NCI-H2196 treated with DMSO at 0.1 percent for 48 hours (cell line): ENCODE measurements around the gene EPHA10.
"Not testable (repeated sequence)": the region's sequence is repeated elsewhere in the genome, so short reads cannot be mapped to it uniquely, and the experiment has no call there.

Experiments used
- DNase-seq: peaks from one replicate; lab custom pipeline; 2025; ENCODE audit not compliant: unreplicated experiment; lab: John Stamatoyannopoulos, UW

EPHA10 gene

DNA sequence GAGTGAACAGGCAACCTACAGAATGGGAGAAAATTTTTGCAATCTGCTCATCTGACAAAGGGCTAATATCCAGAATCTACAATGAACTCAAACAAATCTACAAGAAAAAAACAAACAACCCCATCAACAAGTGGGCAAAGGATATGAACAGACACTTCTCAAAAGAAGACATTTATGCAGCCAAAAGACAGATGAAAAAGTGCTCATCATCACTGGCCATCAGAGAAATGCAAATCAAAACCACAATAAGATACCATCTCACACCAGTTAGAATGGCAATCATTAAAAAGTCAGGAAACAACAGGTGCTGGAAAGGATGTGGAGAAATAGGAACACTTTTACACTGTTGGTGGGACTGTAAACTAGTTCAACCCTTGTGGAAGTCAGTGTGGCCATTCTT is 6.5 kb upstream of the EPHA10 start:
- DNase-seq = not testable (repeated sequence)

DNA sequence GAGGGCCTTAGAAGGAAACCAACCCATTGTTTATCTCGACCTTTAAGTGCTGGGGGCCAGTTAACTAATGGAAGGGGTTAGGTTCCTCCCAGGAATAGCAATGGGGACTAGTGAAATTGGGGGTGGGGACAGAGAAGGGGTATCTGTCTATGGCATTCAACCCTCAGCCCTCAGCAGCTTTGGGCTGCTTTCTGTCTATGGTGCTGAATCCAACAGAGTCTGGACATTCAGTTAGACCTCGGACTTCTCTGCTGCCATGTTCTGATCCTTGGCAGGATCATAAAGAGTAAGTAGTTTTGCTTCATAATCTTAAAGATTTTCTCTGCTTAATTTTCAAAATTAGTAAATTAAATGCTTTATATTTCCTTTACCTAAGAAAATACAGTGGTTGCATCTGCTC is 2.6 kb upstream of the EPHA10 start:
- DNase-seq = no peak

DNA sequence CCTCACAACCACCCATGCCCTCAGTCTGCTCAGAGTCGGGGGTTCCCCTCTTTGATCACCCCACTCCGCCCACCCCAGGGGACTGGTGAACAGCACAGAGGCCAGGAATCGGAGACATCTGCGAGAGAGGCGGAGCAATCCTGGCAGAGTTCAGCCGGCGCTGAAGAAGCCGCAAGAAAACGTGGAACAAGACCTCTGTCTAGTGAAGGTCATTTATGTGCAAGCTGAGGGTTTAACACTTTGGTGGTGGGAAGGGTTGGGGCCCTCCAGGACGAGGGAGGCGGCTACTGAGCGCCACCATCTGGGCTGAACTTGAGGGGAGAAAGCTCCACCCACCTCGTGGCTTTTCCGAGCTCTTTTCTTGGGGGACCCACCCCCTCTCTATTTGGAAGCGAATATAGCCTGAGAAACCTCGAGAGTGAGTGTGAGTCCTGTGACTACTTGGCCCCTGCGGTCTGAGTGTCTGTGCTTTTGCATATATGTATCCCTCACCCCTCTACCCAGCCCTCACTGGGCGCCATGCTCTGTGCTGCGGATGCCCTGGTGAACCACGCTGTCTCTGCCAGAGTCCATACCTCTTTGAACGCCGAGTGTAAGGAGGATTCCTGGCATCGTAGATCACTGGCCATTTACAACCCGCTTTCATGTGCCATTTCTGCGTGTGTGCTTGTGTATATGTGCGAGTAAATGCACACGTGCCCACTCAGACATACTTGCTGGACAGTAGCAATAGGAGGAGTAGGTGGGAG is 1.2 kb upstream of the EPHA10 start:
- DNase-seq = peak; percentile 7

DNA sequence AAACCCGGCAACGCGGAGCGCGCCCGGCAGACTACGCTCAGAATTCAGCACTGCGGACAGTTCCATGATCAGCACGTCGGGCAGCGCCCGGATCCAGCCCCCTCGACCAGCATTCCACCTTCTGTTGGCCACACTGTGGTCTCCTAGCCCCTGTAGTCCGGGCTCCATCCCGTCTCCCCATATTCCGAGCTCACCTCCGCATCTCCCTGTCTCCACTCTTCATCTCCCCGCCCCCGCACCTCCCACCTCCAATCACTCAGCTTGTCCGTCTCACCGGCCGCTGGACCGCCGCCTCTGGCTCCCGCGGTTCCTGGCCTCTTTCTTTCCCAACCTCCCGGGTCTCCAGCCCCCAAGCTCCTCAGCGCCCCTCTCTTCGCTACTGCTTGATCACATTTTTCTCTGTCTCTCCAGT is 500 bp downstream of the EPHA10 start:
- DNase-seq = no peak

DNA sequence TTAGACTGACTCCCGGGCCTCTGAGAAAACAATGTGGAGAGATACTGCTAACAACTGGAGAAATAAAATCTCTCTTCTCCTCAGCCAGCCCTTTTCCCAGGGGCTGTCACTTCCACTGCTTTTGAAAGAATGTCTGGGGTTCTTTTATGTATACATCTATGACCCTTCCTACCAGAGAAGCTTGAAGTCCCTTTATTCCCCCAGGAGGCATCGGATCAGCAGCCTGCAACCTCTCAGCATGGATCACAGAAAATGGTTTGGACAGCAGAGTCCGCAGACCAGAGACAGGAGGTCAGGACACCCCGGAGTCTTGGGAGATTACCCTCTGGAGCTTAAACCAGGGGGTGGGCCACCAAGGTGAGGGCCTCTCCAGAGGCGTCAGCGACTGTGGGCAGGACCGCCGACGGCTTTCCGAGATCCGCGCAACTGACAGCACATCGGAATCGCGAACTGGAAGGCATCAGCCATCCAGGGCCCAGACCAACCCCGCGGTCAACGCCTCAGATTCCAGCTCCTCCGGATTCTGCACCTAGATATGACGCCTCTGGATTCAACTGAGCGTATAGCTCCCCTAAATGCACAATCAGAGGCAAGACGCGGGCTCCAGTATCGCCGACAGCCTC is 1.0 kb downstream of the EPHA10 start:
- DNase-seq = no peak

DNA sequence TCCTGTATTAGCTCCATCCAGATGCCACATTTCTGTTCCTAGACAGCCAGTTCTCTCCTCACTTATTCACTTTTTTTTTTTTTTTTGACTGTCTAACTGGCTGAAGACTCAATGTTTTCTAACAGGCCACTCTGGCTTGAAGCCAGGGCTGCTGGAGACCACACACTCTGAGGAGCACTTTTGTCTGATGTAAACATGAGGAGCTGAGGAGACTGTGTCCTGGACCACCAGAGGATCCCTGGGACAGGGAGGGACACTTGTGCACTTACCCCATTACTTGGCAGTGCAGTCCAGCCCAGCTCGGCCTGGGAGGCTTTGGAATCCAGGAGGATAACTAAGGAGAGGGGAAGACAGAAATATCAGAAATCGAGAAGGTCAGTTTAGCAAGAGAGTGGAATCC is 2.4 kb downstream of the EPHA10 start:
- no peak for DNase-seq

DNA sequence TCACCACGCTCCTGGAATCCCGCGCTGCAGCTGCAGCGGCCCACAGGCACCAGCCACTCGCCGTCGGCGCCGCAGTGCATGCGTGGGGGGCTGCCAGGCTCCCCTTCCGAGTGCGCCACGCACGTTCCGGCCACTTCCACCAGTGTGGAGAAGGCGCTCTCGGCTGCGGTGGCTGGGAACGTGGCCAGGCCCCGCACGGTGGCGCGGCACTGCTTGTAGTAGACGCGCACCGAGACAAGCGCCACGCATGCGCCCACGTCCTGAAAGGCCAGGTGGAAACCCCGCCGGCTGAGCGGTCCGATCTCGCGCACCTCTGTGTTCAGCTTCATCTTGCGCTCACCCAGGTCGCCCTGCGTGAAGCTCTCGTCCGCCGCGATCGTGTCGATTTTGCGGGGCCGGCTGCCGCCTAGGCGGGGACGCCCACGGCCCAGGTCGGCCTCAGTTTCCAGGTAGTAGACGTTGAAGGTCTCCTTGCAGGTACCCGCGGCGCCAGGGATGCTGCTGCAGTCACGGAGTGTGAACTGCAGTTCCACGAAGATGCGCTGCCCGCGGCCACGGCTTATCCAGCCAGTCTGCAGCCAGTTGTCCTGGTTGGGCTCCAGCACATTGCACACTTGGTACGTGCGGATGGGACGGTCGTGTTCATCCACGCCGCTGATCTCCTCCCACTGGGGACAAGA is 3.4 kb downstream of the EPHA10 start:
- no peak for DNase-seq

DNA sequence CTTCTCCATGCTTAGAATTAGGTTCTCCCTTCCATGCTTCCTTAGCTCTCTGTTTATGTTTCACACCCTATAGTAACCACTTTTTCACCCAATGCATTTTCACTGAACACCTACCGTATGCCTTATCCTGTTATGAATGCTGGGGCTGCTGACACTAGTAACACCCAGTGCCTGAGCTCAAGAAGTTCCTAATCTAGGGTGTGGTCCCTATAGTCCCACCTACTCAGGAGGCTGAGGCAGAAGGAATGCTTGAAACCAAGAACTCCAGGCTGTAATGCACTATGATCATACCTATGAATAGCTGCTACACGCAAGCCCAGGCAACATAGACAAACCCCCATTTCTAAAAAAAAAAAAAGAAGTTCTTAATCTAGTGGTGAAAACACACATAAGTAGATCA is 5.5 kb downstream of the EPHA10 start:
- DNase-seq = no peak

DNA sequence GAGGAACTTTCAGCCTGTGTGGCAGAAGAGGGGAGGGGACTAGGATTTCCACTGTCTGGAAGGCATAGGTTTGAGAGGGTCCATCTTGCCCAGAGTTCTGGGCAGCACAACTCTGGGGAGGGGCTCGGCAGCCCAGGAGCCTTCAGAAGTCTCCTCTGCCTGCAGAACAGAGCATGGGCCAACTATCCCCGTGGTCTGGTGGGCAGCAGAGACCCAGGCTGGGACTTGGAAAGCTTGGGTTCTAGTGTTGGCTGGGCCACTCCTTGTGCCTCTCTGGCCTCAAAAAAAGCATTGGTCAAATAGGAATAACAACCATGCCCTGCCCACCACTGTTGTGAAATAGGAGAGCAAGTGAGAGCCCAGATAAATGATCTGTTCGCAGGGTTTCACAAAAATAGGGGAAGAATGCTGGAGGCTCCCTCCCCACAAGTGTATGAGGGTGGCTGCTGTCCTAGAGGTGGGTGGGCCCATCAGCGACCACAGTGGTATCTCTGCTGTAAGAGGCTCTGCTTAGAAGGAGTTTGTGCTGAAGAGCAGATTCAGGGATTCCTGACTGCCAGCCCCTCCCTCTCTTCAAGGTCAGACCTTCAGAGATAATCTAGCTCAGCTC is 8.9 kb downstream of the EPHA10 start:
- DNase-seq = no peak

DNA sequence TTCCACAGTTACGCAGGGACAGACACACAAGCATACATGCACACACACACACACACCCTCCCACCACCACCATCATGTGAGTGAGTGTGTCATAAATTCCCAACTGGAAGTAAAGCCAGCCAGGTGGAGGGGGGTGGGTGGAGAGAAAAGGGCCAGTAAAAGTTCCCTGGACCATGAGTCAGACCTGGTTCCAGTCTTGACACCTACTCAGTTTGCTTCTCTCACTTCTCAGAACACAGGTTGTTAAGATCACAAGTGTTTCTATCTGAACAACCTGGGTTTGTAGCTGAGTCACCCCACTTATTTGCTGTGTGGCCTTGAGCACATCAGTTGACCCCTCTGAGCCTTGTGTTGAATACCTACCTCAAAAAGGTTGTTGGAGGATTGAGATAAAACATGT is 9.6 kb downstream of the EPHA10 start:
- DNase-seq = no peak

DNA sequence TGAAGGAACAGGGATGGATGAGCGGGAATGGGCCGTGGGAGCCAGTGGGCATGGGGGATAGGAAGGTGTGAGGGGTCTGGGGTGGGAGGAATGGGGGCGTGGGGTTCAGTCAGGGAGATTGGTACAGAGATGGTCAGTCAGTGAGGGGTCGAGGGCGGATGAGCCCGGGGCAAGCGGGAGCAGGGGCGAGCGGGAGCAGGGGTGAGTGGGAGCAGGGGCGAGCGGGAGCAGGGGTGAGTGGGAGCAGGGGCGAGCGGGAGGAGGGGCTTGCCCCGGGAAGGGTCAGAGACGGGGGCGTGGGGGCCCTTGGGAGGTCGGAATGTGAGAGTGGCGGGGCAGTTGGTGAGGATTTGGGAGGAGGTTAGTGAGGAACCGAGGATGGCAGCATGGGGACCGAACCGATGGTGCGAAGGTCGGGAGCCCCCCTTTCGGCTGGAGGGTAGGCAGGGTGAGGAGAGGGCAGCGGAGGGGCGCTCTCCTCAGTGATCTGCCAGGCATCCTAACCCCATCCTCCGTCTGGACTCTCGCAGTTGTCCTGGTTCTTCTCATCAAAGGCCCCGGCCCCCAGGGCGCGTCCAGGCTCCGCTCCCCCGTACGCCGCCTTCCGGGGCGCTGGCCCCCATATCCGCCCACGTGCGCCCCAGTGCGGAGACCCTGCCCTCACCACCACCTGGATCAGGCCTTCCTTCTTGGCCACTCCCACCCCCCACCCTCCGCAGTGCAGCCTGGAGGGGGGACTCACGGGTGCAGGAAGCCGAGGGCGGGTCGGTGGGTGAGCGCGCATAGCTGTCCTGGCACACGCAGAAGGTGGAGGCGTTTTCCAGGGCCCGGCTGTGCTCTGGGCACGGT is 11.2 kb downstream of the EPHA10 start:
- DNase-seq = no peak

DNA sequence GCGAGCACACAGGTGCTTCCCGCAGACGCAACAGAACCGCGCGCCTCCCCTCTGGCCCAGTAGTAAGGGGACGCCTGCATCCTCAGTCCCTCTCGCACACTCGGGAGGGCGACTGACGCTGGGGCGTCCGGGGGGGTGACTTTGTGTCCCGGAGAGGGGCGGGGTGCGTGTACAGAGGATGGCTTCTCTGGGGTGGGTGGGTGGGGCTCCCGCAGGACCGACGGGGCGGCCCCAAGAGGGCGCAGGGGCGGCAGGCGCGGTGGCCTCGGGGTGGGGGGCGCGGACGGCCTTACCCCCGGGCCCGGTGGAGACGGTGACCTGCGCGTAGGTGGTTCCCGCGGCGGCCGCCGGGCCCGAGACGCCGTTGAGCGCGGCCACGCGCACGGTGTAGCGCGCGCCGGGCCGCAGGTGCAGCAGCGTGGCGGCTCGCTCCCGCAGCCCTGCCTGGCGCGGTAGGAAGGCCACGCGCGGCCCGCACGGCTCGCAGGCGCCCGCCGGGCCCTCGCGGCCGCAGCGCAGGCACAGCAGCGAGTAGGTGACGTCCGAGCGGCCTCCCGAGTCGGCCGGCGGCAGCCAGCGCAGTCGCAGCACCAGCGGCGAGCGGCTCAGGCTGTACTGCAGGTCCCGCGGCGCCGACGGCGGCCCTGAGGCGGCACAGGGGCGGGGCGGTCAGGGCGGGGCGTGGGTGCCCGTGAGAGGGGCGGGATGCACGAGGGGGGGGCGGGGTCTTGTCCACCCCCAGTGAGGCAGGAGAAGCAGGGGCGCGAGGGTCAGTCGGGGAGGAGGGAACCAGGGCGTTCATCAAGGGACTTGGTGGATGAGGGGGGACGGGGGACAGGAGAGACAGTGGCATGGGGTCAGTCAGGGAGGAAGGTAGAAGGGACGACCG is 12.1 kb downstream of the EPHA10 start:
- no peak for DNase-seq

DNA sequence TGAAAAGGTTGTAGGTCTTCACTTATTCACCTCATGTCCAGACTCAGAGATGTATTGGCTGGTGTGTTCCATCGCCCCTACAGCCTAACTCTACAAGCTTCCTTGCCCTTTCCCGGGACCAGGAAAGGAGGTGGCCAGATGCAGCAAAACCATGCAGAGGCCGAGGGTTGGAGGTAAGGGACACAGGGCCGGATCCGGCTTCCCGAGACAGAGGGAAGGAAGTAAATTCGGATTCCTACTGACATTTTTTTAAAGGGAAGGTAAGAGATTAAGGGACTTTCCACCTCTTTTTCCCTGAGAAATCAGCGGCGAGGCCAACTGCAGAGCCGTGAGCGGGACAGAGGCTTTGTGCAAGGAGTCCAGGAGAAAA is 12.7 kb downstream of the EPHA10 start:
- DNase-seq = no peak

DNA sequence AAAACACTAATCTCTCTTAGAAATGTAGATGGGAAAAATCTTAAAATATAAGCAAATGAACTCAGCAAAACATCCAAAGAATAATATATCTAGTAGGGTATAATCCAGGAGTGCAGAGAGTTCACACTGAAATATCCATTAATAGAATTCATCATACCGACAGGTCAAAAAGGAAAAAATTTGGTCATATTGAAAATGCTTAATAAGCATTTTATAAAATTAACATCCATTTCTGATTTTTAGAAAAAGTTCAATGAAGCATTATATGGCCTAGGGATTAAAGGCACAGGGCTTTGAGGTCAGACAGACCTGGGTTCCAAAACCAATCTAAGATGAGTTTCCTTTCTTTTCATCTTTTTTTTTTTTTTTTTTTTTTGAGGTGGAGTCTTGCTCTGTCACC is 16.4 kb downstream of the EPHA10 start:
- no peak for DNase-seq

DNA sequence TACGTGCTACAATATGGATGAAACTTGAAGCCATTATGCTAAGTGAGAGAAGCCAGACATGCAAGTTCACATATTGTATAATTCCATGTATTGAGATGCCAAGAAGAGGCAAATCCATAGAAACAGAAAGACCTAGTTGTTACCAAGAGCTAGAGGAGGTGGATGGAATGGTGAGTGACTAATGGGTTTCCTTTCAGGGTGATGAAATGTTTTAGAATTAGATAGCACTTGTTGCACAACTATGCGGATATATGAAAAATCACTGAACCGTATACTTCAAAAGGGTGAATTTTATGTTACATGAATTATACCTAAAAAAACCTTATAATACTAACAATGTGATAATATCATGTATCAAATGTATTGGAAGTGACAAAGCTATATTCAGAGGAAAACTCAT is 18.1 kb downstream of the EPHA10 start:
- no peak for DNase-seq

DNA sequence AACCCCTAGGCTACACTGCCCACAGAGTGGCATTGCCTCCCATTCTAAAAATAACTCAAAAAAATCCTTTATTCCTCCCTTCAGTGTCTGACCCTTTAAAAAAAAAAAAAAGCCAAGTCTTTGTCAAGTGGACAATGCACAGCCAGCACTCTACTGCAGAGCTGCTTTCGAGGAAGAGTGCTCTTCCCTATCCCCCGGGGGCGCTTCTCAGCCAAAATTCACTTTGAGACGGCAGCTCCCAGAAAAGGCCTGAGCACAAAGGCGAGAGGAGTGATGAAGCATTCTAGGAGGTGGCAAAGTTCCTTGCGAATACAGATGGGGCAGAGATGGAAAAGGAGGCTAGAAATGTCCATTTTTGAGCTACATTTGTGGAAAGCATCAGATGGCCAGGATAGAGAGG is 23.3 kb downstream of the EPHA10 start:
- DNase-seq = no peak

DNA sequence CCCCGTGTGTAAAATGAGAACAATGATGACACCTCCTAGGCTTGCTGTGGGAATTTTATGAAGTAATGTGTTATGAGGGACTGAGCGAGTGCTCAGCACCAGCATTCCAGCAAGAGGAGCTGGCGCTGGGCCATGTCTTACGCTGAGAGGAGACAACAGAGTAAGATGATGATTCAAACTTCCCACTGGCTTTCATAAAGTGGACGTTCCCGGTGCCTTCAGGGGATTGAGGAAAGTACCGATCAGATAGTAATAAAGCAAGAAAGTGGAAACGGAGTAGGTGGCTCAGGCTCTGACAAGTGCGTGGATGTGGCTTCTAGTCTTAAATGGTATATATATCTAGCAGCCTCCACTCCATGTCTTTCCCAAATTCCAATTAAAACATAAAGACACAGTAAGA is 23.8 kb downstream of the EPHA10 start:
- DNase-seq = no peak

DNA sequence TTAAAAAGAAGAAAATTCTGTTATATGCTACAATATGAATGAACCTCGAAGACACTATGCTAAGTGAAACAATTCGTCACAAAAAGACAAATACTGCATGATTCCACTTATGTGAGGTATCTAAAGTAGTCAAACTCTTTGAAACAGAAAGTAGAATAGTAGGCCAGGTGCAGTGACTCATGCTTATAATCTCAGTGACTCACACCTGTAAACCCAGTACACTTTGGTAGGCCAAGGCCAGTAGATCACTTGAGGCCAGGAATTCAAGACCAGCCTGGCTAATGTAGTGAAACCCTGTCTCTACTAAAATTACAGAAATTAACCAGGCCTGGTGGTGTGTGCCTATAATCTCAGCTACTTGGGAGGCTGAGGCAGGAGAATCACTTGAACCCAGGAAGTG is 25.7 kb downstream of the EPHA10 start:
- peak; percentile 14 for DNase-seq

DNA sequence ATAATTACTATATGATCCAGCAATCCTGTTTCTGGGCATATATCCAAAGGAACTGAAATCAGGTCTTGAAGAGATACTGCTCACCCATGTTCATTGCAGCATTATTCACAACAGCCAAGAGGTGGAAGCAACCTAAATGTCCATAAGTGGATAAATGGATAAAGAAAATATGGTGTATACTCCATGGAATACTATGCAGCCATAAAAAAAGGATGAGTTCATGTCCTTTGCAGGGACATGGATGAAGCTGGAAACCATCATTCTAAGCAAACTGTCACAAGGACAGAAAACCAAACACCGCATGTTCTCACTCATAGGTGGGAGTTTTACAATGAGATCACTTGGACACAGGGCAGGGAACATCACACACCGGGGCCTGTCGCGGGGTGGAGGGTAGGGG is 26.3 kb downstream of the EPHA10 start:
- DNase-seq = not testable (repeated sequence)

DNA sequence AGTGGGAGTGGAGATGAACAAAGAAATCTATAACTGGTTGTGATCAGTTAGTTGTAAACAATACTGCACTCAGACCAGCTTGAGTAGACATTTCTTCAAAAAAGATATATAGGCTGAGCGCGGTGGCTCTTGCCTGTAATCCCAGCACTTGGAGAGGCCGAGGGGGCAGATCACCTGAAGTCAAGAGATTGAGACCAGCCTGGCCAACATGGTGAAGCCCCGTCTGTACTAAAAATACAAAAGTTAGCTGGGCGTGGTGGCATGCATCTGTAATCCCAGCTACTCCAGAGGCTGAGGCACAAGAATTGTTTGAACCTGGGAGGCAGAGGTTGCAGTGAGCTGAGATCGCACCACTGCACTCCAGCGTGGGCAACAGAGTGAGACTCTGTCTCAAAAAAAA is 26.9 kb downstream of the EPHA10 start:
- DNase-seq = not testable (repeated sequence)
